Lower leg skin (tissue), 4 donors: Measurements from ENCODE around the gene PDZK1. TPM values are rescaled to one million over a fixed set of nuclear protein-coding genes. Genes with fewer than 3 reads are reported as not detected.

Experiments
- DNase-seq, 2 donors: peaks; one replicate each; pipeline ENCODE4 v3.0.0-alpha.2; 2019; ENCODE audit warnings: low spot score in 2 of 2
- H3K4me3 ChIP-seq: fragments of 200-600 bp; sonication (generic); 2 replicates; pipeline ENCODE4 v1.5.1; 2017; ENCODE audit warnings: mild to moderate bottlenecking, low read depth; ENCODE audit not compliant: poor library complexity, severe bottlenecking
- CTCF ChIP-seq, 3 donors: fragments of 450-650 bp; IDR thresholded peaks; one replicate each; pipeline ENCODE4 v1.5.1; 2016; ENCODE audit warnings: antibody characterized with exemption in 3 of 3, mild to moderate bottlenecking in 3 of 3, moderate library complexity in 2 of 3
- POLR2A ChIP-seq, 2 donors: fragments of 450-650 bp; IDR thresholded peaks; one replicate each; pipeline ENCODE4 v1.6.1; 2016 to 2017; ENCODE audit warnings: antibody characterized with exemption in 2 of 2, mild to moderate bottlenecking in 1 of 2, moderate library complexity in 1 of 2
- WGBS, 2 donors: methylation state at CpG; one replicate each; pipeline ENCODE4 v1.1.5; 2018; 5-methylcytosine and 5-hydroxymethylcytosine counted together
- intact Hi-C: fragments of 100-400 bp; cut with DNase I; formaldehyde crosslinking; loops from one replicate; pipeline ENCODE4 v1.15.0; 2023; ENCODE audit warnings: low total_unique reads
- total RNA-seq, 4 donors: library from RNA; depleted of rRNA; stranded (reverse); fragments of >200 nt; gene quantifications; one replicate each; pipeline ENCODE4 v1.1.0, GENCODE V29; 2016

PDZK1 gene
- total RNA-seq, 4 donors from 2014 or later: 1.8 to 6.8 (median 3.1) TPM; not detected in 1

DNA sequence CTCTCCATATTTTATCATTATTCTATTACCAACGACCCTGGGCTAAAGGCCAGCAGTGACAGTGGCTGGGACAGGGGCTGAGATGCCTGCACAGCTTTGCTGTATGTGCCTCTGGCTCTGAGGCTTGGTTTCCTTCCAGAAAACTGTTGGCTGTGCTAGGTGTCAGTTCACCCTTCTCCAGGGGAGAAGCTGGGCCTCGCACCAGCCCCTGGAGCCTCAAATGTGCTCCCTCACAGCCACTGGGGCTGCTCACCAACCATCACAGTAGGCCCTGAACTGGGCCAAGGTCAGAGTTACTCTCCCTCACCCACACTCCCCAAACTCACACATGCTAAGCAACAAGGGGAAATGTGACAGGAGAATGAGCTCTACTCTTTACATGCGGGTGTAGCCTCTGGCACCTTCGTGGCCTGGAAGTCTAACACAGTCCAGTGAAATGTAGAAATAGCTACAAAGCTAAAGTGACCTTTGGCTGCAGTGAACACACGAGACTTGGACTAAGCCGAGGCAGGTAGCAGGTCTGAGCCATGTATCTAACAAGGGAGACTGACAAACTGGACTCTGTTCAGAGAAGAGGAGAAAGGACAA lies 7.5 kb upstream of the PDZK1 start:
- TF ChIP-seq POLR2A (IDR thresholded peaks at IDR 0.05): no peak
- no peak for TF ChIP-seq CTCF (IDR thresholded peaks at IDR 0.05)
- no peak overlapping the region for H3K4me3 ChIP-seq
- 63 to 69% methylated on average over 6 of the region's 6 CpGs for WGBS, 2 donors
- intact Hi-C loops: no loop called here
- no peak for DNase-seq

DNA sequence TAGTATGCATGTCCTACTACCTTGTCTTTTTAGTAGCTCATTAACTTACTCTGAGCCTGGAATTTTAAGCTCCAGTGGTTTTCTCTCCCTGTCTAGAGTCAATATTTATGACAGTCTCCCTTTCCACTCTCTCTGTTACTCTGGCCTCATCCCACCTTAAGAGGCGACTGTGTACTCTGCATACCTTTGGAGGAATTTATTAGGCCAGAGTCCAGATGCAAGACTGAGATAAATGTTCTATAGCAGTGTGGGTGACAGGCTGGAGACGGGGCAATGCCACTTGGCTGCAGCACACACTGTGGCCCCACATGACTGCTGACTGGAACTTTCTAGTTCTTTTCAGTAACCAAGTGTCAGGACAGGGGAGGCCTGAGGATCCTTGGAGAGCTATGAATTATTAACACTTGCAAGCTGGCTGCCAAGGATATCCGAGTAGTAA lies 4.1 kb upstream of the PDZK1 start:
- 68 to 85% methylated on average over 3 of the region's 3 CpGs for WGBS, 2 donors
- no peak for TF ChIP-seq POLR2A (IDR thresholded peaks at IDR 0.05)
- no peak for TF ChIP-seq CTCF (IDR thresholded peaks at IDR 0.05)
- intact Hi-C loops: no loop called here
- no peak overlapping the region for H3K4me3 ChIP-seq
- peak in 1 of 2 donors; percentile 18 for DNase-seq

- H3K4me3 ChIP-seq: no peak overlapping the region
- no peak for TF ChIP-seq CTCF (IDR thresholded peaks at IDR 0.05)
- no peak for TF ChIP-seq POLR2A (IDR thresholded peaks at IDR 0.05)
- no peak for DNase-seq
- intact Hi-C loops: no loop called here
- 81 to 82% methylated on average over 4 of the region's 4 CpGs for WGBS, 2 donors
These were observed 3.3 kb upstream of the PDZK1 start for GRCh38 chr1:145710291-145711027.

GRCh38 chr1:145708063-145708462 lies 895 bp upstream of the PDZK1 start:
- DNase-seq: peak in 1 of 2 donors; percentile 26
- 65 to 72% methylated on average over 7 of the region's 7 CpGs for WGBS, 2 donors
- intact Hi-C loops: no loop called here
- no peak overlapping the region for H3K4me3 ChIP-seq
- TF ChIP-seq POLR2A (IDR thresholded peaks at IDR 0.05): no peak

GRCh38 chr1:145706086-145706664 lies 993 bp downstream of the PDZK1 start:
- TF ChIP-seq CTCF (IDR thresholded peaks at IDR 0.05): no peak
- no peak for TF ChIP-seq POLR2A (IDR thresholded peaks at IDR 0.05)
- intact Hi-C loops: no loop called here
- peak in 1 of 2 donors; percentile 25 for DNase-seq
- no peak overlapping the region for H3K4me3 ChIP-seq
- WGBS, 2 donors: 49 to 57% methylated on average over 2 of the region's 2 CpGs

GRCh38 chr1:145705622-145706021 lies 1.5 kb downstream of the PDZK1 start:
- peak in 1 of 2 donors; percentile 29 for DNase-seq
- TF ChIP-seq POLR2A (IDR thresholded peaks at IDR 0.05) (no peak), CTCF (IDR thresholded peaks at IDR 0.05) (no peak)
- 90% methylated on average over 7 of the region's 7 CpGs for WGBS, 2 donors
- intact Hi-C loops: no loop called here
- no peak overlapping the region for H3K4me3 ChIP-seq
